Osteocyte (in vitro differentiated cells): ENCODE measurements around the gene GALNT14. TPM values are rescaled to one million over a fixed set of nuclear protein-coding genes. Genes with fewer than 3 reads are reported as not detected.

ENCODE experiments used
- DNase-seq: peaks from one replicate; pipeline ENCODE4 v3.0.0; 2021; ENCODE audit warnings: mixed read lengths; ENCODE audit not compliant: unreplicated experiment; ENCODE audit errors: extremely low spot score
- H3K27ac Mint-ChIP-seq: one replicate; pipeline ENCODE4 v1.8.0; 2021; ENCODE audit warnings: mild to moderate bottlenecking, mixed read lengths; ENCODE audit not compliant: unreplicated experiment
- H3K27me3 Mint-ChIP-seq: one replicate; pipeline ENCODE4 v1.8.0; 2021; ENCODE audit warnings: mixed read lengths; ENCODE audit not compliant: unreplicated experiment
- H3K36me3 Mint-ChIP-seq: one replicate; pipeline ENCODE4 v1.8.0; 2021; ENCODE audit warnings: mixed read lengths; ENCODE audit not compliant: unreplicated experiment
- H3K4me1 Mint-ChIP-seq: one replicate; pipeline ENCODE4 v1.8.0; 2021; ENCODE audit warnings: mixed read lengths; ENCODE audit not compliant: unreplicated experiment
- H3K4me3 Mint-ChIP-seq: one replicate; pipeline ENCODE4 v1.8.0; 2021; ENCODE audit warnings: mild to moderate bottlenecking, moderate library complexity, mixed read lengths; ENCODE audit not compliant: unreplicated experiment
- H3K9me3 Mint-ChIP-seq: one replicate; pipeline ENCODE4 v1.8.0; 2021; ENCODE audit warnings: mixed read lengths; ENCODE audit not compliant: unreplicated experiment
- total RNA-seq: library from RNA; stranded (reverse); gene quantifications from 2 replicates; pipeline ENCODE4 v1.2.1, GENCODE V29; 2021
- TF ChIP-seq, protein P1 (sequence below): fragments of 200-600 bp; sonication (generic); IDR thresholded peaks from 2 replicates; pipeline ENCODE4 v1.5.0; 2021; ENCODE audit warnings: antibody characterized with exemption, mild to moderate bottlenecking, moderate library complexity

Gene GALNT14
- total RNA-seq, 1 donor from 2014 or later: 4.1 TPM

DNA sequence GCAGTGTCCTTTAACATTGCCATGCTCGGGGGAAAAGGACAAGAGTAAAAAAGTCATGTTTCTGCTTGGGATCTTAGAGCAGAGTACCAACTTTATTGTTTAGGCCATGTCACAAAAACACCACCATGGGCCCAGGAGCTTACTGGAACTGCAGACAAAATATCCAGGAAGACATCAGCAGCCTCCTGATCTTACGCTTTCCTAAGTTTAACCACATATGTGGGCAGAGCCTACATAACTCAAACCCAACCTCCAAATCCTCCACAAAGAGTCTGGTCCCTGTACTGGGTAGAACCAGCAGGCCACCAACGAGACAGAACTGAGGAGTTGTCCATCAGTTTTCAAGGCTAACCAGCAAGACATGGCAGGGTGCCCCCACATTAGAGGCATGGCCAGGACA is 10.3 kb downstream of the GALNT14 start:
- TF ChIP-seq, protein P1, sequence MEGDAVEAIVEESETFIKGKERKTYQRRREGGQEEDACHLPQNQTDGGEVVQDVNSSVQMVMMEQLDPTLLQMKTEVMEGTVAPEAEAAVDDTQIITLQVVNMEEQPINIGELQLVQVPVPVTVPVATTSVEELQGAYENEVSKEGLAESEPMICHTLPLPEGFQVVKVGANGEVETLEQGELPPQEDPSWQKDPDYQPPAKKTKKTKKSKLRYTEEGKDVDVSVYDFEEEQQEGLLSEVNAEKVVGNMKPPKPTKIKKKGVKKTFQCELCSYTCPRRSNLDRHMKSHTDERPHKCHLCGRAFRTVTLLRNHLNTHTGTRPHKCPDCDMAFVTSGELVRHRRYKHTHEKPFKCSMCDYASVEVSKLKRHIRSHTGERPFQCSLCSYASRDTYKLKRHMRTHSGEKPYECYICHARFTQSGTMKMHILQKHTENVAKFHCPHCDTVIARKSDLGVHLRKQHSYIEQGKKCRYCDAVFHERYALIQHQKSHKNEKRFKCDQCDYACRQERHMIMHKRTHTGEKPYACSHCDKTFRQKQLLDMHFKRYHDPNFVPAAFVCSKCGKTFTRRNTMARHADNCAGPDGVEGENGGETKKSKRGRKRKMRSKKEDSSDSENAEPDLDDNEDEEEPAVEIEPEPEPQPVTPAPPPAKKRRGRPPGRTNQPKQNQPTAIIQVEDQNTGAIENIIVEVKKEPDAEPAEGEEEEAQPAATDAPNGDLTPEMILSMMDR: no peak
- H3K36me3 Mint-ChIP-seq: no peaks in the 10 kb centered on the region
- no peaks in the 10 kb centered on the region for H3K9me3 Mint-ChIP-seq
- H3K27me3 Mint-ChIP-seq: peaks cover 23% of the 10 kb centered on the region
- no peak for DNase-seq
- H3K4me3 Mint-ChIP-seq: no peak overlapping the region
- H3K4me1 Mint-ChIP-seq: peaks cover 4% of the 10 kb centered on the region
- no peak overlapping the region for H3K27ac Mint-ChIP-seq

DNA sequence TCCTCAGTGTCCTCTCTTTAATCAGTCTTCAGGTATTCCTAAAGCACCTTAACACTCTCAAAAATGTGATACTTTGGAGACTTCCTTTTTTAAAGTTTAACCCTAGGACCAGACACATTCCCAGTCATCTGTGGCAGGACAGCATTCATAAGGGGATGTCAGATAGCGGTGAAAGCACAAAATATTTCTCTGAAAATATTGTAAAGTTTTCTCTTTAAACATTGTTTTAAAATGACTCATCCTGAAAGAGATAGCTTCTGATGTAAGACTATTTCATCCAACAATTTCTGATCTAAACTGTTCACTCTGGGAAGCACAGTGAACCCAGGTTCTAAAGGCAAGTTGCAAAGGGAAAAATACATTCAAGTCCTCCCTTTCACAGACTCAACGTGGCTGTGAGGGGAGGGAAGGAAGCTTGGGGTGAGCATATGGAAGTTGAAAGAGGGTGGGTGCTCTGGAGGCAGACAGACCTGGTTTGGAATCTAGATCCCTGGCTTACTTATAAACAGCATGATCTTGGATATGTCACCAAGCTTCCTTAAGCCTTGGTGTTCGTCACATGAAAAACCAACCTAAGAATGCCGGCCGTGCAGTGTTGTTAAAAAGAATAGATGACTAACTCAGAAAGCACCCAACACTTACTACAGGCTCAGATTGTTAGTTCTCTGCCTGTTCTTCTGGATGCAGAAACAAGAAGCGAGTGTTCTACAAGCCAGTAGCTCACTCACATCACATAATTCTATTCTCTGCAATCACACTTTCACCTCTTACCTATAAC is 12.1 kb downstream of the GALNT14 start:
- H3K27ac Mint-ChIP-seq: no peak overlapping the region
- H3K27me3 Mint-ChIP-seq: peaks cover 18% of the 10 kb centered on the region
- no peaks in the 10 kb centered on the region for H3K36me3 Mint-ChIP-seq
- H3K9me3 Mint-ChIP-seq: no peaks in the 10 kb centered on the region
- DNase-seq: no peak
- H3K4me3 Mint-ChIP-seq: no peak overlapping the region
- TF ChIP-seq, protein P1: no peak
- H3K4me1 Mint-ChIP-seq: peaks cover 4% of the 10 kb centered on the region

DNA sequence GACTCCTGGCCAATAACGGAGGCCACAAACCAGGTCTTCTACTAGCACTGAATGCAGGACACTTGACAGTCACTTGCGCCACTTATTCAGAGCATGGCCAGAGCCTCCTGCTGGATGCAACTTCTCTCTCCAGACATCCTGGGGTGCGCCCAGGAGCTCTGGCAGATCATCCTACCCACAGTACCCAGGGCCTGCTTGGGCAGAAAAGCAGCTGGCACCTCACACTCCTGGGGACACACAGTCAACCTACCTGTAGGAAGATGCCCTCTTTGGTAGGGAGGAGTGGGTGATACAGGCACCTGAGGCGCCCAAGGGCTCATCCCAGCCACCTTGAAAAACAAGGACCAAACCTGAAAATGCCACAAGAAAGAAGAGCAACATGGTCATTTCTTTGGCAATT is 13.3 kb downstream of the GALNT14 start:
- no peak for DNase-seq
- Mint-ChIP-seq H3K36me3 (no peaks in the 10 kb centered on the region), H3K4me1 (peaks cover 4% of the 10 kb centered on the region), H3K27ac (no peak overlapping the region), H3K9me3 (no peaks in the 10 kb centered on the region), H3K27me3 (peaks cover 14% of the 10 kb centered on the region), H3K4me3 (no peak overlapping the region)
- TF ChIP-seq, protein P1: no peak

DNA sequence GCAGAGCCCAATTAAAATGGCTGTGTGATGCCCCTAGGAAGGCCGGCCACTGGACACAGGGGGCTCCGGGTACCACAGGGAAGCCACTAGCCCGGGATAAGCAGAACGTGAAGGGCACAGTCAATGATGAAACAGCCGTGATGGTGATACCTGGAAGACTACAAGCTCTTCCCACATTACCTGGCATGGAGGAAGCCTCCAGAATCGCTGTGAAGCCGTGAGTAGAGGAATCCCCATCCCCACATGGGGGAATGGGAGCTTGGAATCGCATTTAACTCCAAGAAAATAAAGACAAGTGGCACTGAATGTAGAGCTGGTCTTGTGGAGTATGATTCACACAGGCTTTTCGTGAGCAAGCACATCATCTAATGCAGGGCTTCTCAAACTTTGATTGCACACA is 16.1 kb downstream of the GALNT14 start:
- Mint-ChIP-seq H3K4me3 (no peak overlapping the region), H3K4me1 (peaks cover 4% of the 10 kb centered on the region), H3K27ac (no peak overlapping the region), H3K27me3 (peaks cover 10% of the 10 kb centered on the region), H3K9me3 (no peaks in the 10 kb centered on the region), H3K36me3 (no peaks in the 10 kb centered on the region)
- TF ChIP-seq, protein P1: no peak
- DNase-seq: no peak

DNA sequence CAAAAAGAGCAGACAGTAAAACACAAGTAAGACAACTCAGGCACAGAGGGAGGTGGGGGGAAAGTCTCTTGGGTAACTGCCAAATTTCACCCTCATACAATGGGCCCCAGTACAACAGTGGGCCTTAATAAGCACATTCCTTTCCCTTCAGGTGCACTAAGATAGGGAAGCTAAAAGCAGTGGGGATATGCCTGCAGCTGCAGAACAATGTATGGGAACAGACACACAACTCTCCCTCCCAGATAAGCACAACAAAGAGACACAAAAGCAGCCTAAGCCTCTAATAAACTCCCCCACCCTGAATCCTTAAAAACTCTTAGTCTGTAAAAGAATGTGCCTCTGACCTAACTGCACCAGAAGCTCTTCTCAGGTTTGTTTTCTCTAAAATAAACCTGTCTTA is 24.5 kb downstream of the GALNT14 start:
- peaks cover 19% of the 10 kb centered on the region for H3K27me3 Mint-ChIP-seq
- no peak overlapping the region for H3K27ac Mint-ChIP-seq
- DNase-seq: no peak
- TF ChIP-seq, protein P1: no peak
- no peaks in the 10 kb centered on the region for H3K36me3 Mint-ChIP-seq
- no peaks in the 10 kb centered on the region for H3K4me1 Mint-ChIP-seq
- no peak overlapping the region for H3K4me3 Mint-ChIP-seq
- no peaks in the 10 kb centered on the region for H3K9me3 Mint-ChIP-seq
